HG03280 (cell line): ENCODE data around the gene PEMT.
"Not testable (repeated sequence)": the region's sequence is repeated elsewhere in the genome, so short reads cannot be mapped to it uniquely, and the experiment has no call there.

Experiments used
- ATAC-seq: cut with Tn5 transposase; IDR thresholded peaks from one replicate; pipeline ENCODE4 v1.9.1; 2021; ENCODE audit warnings: mild to moderate bottlenecking, moderate library complexity; ENCODE audit not compliant: unreplicated experiment

The PEMT gene

GRCh38 chr17:17492085-17492484 is 99.4 kb downstream of the PEMT start:
- ATAC-seq = no peak

GRCh38 chr17:17491546-17491988 is 99.9 kb downstream of the PEMT start:
- no peak for ATAC-seq

GRCh38 chr17:17491031-17491471 is 100.5 kb downstream of the PEMT start:
- no peak for ATAC-seq

GRCh38 chr17:17487998-17488397 is 103.5 kb downstream of the PEMT start:
- ATAC-seq = no peak

GRCh38 chr17:17486416-17486815 is 105.1 kb downstream of the PEMT start:
- not testable (repeated sequence) for ATAC-seq

GRCh38 chr17:17485420-17485819 is 106.1 kb downstream of the PEMT start:
- ATAC-seq = no peak

- ATAC-seq = no peak
Measured at GRCh38 chr17:17484451-17484899, 107.0 kb downstream of the PEMT start.

- ATAC-seq = no peak
Measured at GRCh38 chr17:17481860-17482259, 109.6 kb downstream of the PEMT start.

GRCh38 chr17:17480593-17481148 is 110.8 kb downstream of the PEMT start:
- no peak for ATAC-seq

GRCh38 chr17:17479209-17479608 is 112.3 kb downstream of the PEMT start:
- ATAC-seq = no peak

GRCh38 chr17:17476865-17477467 is 114.5 kb downstream of the PEMT start, which contains the start of gene MED9:
TSS of gene MED9 (plus strand) at chr17:17477000. CDS start at chr17:17477042, 42 bp downstream.
- ATAC-seq = peak; percentile 91

- no peak for ATAC-seq
Measured at GRCh38 chr17:17474341-17474740, 117.2 kb downstream of the PEMT start.

- ATAC-seq = no peak
Measured at GRCh38 chr17:17472333-17472920, 119.1 kb downstream of the PEMT start.

GRCh38 chr17:17469996-17470395 is 121.5 kb downstream of the PEMT start:
- no peak for ATAC-seq

- no peak for ATAC-seq
Measured at GRCh38 chr17:17469358-17469757, 122.2 kb downstream of the PEMT start.

- no peak for ATAC-seq
Measured at GRCh38 chr17:17468217-17469010, 123.1 kb downstream of the PEMT start.

GRCh38 chr17:17467720-17468119 is 123.8 kb downstream of the PEMT start:
- no peak for ATAC-seq

GRCh38 chr17:17467016-17467415 is 124.5 kb downstream of the PEMT start:
- ATAC-seq = no peak

GRCh38 chr17:17466511-17466910 is 125.0 kb downstream of the PEMT start:
- ATAC-seq = no peak

- ATAC-seq = not testable (repeated sequence)
Measured at GRCh38 chr17:17465878-17466277, 125.6 kb downstream of the PEMT start.

- ATAC-seq = no peak
Measured at GRCh38 chr17:17463821-17464220, 127.7 kb downstream of the PEMT start.
